GM21381 (cell line): Measurements from ENCODE around the gene BSPH1.
"Not testable (repeated sequence)": the region's sequence is repeated elsewhere in the genome, so short reads cannot be mapped to it uniquely, and the experiment has no call there.

Experiments used
- ATAC-seq: cut with Tn5 transposase; IDR thresholded peaks from one replicate; pipeline ENCODE4 v1.9.1; 2021; ENCODE audit warnings: mild to moderate bottlenecking, moderate library complexity; ENCODE audit not compliant: unreplicated experiment

BSPH1 gene

DNA sequence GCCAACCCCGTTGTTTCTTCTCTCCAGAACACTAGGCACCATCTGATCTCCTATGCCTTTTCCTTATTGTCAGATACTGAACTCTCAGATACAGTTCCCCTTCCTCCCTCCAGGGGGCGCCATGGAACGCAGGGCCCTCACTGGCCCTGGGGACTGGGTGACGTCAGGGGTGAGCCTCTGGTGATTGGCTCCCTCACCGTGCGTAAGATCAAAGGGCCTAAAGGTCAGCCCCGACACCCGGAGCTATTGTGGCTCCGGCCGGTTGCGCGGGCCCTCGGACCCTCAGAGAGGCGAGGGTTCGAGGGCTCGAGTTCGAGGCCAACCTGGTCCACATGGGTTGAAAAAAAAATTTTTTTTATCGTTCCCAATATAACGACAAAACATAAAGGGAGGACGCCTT is 63.4 kb downstream of the BSPH1 start:
- not testable (repeated sequence) for ATAC-seq

DNA sequence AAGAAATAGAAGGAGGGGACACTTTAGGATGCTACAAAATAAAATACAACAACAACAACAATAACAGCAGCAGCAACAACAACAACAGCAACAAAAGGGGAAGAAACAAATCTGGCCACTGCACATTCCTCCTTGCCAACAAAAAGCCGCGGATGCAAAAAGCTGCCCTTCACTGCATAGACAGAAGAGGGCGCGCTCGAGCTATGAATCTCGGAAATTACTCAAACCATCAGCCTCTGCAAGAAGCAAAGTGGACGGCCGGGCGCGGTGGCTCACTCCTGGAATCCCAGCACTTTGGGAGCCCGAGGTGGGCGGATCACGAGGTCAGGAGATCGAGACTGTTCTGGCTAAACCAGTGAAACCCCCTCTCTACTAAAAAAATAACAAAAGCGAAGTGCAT is 71.9 kb downstream of the BSPH1 start:
- not testable (repeated sequence) for ATAC-seq
